ENCODE measurements around the gene IL15.
"Not testable (repeated sequence)": the region's sequence is repeated elsewhere in the genome, so short reads cannot be mapped to it uniquely, and the experiment has no call there.

The IL15 gene

DNA sequence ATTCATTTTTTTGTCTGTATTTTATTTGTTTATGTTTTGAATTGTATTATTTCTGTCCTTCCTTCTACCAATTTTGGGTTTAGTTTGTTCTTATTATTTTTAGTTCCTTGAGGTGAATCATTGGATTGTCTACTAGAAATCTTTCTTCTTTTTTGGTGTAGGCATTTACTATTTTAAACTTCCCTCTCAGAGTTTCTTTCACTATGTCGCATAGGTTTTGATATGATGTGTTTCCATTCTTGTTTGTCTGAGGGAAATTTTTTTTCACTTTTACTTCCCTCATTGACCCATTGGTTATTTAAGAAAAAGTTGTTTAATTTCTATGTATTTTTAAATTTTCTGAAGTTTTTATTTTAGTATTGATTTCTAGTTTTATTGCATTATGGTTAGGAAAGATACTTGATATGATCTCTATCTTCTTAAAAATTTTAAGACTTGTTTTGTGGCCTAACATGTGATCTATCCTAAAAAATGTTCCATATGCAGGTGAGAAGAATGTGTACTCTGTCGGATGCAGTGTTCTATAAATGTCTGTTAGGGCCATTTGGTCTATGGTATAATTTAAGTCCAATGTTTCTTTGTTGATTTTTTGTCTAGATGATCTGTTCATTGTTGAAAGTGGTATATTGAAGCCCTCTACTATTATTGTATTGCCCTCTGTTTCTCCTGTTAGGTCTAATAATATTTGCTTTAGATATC is 68.8 kb downstream of the IL15 start:
- no peak for DNase-seq

DNA sequence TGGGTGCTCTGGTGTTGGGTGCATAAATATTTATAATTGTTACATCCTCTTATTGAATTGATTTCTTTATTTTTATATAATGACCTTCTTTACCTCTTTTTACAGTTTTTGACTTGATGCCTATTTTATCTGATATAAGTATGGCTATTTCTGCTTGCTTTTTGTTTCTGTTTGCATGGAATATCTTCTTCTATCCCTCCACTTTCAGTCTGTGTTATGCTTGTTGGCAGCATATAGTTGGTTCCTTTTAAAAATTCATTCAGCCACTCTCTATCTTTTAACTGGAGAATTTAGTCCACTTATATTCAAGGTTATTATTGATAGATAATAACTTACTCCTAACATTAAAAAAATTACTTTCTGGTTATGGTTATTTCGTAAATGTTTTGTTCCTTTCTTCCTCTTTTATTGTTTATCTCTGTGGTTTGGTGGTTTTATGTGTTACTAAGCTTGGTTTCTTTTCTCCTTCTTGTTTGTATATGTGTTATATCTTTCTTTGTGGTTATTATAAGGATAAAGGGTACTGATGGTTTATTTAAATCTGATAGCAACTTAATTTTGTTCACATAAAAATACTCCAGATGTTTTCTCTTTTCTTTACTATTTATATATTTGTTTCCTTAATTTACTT is 69.5 kb downstream of the IL15 start:
- no peak for DNase-seq

DNA sequence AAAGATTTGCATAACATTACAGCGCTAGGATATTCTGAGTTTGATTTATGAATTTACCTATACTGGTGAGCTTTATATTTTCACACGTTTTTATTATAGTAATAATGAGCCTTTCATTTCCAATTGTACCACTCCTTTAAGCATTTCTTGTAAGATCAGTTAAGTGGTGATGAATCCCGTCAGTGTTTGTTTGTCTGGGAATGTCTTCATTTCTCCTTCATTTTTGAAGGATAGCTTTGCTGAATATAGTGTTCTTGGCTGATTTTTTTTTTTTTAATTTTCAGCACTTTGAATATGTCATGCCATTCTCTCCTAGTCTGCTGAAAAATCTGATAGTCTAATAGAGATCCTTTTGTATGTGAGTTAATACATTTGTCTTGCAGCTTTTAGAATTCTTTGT is 70.1 kb downstream of the IL15 start:
- DNase-seq = no peak

DNA sequence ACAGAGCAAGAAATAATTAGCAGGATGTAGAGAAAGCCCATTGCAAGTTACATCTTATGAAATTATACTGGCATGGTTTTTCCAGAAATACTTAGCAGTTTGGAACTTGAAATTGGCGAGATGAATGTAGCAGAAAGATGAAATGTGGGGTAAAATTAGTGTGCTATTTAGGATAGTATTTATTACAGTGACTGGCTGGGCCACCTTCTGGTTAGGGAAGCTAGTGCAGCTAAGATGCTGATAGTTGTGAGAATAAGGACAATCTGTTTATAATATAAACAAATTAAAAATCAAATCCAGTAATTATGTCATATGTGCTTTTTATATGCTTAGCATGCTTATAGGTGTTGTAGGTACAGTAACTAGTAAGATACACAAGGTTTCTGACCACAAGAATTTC is 74.8 kb downstream of the IL15 start:
- DNase-seq = no peak

DNA sequence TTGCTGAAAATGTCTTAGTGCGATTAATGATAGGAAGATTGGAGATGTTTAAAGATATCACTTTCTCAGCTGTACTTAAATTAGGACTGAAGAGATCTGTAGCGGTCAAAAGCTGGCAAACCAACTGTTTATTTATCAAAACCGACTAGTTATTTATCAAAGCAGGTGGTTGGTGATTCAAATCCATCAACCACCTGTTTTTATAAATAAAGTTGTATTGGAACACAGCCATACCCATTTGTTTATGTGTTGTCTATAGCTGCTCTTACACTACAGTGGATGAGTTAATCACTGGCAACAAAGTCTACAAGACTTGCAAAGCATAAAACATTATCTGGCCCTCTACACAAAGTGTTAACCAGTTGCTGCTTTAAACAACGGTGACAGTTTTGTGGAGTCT is 76.8 kb downstream of the IL15 start:
- no peak for DNase-seq

DNA sequence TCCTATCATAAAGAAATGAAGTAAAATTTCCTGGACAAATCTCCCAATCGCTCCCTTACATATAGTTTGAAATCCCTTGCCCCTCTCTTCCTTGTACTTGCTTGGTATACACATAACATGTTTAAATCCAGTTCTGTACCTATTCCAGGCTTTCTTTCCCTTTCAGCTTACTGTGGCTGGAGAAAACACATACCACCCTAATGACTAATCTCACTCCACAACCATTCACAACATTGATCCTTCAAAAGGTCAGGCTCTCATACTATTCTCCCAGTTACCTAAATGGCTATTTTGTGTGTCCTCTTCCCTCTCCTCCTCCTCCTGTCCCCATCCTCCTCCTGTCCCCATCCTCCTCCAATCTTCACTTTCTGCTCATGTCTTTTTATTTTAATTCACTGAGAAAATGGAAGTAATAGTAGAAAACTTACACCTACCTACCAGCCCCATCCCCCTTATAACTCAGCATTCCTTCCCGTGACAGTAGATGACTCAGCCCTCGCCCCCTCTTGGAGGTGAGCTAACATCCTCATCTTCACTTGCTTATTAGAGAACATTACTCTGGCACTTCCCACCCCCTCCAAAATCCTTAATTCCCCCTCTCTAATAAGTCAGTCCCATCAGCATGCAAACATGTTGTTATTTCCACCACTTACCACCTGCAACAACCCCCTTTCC is 77.5 kb downstream of the IL15 start:
- DNase-seq = no peak

DNA sequence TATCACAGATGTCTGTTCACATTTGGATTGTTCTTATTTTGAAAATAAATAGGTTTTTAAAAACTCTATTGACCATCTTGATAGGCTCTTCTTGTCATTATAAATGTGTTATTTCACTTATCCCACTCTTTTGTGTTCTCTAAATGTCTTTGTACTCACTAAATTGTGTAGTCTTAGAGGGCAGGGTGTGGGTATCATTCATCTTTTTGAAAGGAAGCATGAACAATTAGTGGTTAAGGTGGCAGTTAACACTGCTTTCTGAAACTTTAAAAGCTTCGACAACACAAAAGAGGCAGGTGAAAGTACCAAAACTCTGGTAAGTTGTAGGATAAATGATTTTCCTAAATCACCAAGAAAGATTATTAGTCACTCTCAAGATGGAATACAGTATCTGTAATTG is 83.2 kb downstream of the IL15 start:
- no peak for DNase-seq

DNA sequence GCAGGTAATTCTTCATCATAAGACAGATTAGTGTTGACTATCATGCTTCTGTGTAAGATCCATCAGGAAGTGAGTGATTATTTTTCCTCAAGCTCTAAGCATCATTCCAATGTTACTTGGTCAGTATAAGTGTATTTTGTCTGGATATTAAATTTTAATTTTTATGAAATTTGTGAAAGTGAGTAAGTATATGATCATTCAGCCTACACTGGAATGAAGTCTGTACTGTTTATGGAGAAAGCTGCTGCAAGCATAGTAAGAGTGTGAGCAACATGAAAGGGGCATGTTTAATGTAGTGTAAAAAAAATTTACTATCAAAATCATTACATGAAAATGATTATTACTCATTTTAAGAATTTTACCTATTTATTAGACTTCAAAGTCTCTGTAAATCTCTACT is 84.8 kb downstream of the IL15 start:
- DNase-seq = no peak

DNA sequence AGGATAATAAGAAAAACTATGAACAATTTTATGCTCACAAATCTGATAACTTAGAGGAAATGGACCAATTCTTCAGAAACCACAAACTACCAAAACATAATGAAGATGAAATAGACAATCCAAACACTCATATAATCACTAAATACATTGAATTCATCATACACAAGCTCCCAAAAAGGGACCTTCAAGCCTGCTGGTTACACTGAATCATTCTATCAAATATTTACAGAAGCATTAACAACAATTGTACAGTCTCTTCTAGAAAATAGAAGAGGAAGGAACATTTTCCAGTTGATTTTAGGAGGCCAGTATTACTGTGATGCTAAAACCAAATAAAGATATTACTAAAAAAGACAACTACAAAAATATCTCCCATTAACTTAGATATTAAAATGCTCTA is 88.3 kb downstream of the IL15 start:
- no peak for DNase-seq

DNA sequence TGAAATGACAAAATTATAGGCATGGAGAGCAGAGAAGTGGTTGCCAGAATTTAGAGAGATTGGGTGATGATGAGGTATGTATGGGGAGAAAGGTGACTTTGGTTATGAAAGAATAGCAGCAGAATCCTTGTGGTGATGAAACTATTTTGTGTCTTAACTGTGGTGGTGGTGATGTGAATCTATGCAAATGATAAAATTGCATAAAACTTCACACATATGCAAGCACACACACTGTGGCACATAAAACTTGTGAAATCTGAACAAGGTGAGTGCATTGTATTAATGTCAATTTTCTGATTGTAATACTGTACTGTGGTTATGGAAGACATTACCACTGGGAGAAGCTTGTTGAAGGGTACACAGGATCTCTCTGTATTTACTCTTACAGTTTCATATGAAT is 91.0 kb downstream of the IL15 start:
- no peak for DNase-seq

DNA sequence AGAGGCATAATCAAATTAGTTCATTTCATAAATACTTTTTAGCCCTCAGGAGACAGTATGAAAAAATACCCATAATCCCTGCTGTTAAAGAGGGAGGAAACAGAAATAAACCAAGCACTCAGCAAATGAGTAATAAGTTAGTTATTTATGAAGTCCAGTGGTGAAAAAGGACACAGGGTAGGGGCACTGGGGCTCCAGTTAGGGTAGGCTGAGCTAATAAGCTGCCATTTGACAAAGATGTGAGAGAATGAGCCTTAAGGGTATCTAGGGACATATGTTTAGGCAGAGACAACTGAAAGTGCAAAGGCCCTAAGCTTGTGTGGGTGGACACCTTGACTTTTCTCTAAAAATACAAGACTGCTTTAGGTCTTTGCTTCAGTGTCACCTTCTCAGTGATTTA is 94.4 kb downstream of the IL15 start:
- no peak for DNase-seq

DNA sequence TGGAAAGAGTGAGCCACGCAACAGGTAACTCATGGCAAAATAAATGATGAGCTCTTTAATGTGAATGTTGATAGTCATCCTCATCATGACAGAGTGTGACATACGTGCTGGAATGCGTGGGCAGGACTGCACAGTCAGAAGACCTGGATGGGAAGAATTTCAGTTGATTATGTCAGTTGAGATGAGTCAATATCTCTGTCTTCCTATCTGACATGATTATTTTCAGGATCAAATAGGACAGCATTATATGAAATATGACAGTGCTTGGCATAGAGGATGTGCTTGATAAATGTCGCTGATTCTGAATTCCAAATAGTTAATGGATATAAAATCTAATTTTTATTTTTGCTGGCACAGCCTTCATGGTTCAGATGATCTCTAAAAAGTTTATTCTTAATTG is 95.1 kb downstream of the IL15 start:
- no peak for DNase-seq

DNA sequence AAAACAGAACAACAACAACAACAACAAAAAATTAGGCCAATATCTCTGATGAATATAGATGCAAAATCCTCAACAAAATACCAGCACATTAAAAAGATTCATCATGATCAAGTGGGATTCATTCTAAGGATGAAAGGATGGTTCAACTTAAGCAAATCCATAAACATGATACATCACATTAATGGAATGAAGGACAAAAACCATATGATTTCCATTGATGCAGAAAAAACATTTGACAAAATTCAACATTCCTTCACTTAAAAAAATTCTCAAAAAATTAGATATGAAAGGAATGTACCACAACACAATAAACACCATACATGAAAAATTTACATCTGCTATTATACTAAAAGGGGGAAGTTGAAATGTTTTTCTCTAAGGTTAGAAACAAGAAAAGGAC is 103.3 kb downstream of the IL15 start:
- DNase-seq = no peak

DNA sequence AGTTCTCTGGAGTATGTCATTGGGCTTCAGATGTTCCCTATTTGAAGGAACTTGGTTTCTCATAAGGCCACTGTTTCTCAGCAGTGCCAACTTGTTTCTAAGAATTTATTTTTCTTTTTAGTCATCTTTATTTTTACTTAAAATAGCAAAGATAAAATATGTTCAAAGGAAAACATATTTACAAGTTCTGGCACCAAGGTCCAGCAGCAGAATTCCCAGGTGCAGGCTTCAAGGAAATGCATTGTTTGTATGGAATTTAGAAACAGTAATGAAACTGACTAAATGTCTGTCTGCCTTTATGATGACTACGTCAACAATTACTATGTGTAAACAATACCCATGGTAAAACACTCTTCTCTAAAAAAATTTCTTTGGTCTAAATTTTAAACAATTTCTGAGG is 109.6 kb downstream of the IL15 start:
- no peak for DNase-seq

DNA sequence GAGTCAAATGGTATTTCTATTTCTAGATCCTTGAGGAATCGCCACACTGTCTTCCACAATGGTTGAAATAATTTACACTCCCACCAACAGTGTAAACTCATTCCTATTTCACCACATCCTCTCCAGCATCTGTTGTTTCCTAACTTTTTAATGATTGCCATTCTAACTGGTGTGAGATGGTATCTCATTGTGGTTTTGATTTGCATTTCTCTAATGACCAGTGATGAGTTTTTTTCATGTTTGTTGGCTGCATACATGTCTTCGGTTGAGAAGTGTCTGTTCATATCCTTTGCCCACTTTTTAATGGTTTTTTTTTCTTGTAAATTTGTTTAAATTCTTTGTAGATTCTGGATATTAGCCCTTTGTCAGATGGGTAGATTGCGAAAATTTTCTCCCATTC is 115.4 kb downstream of the IL15 start:
- not testable (repeated sequence) for DNase-seq

DNA sequence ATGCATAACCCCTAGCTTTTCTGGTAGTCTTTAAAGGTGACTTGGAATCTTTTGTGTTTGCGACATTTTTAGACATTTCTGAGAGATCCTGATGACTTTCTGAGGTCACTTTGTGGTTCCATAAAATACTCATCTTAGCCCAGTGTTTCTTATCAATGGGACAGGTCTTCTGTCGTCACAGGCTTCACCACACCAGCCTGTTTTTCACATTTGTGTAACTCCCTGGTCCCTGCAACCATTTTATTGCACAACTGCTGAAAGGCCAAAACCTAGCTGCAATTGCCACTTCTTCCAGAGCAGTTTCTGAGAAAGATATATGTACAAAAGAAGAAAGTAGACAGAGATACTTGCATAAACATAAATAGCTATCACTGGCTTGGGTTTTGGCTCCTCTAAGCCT is 120.9 kb downstream of the IL15 start:
- no peak for DNase-seq

DNA sequence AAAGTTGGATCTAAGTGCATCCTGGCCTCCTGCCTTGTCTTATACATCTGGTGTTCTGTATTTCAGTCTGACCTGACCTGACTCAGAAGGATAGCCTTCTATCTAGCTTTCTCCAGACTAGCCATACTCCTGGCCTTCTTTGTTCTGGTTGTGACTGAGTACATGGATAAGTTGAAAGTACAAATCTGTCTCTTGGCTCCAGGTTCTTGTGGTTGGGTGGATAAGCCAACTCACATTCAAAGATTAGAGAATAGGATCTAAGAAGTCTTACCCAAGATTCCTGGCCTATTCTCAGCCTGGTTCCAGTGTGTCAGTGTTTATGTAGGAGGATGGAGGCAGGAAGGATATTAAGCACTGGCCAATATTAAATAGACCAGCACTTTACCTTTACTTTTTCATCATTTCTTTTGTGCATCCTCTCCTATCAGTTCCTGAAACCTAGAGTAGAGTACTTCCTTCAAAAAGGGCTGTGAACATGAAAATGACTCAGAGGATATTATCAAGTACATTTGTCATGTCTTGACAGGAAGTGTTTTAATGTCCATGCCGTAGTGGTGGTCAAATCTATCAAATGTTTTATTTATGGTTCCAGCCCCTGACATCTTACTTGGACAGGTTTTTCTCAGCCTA is 123.5 kb downstream of the IL15 start:
- no peak for DNase-seq

DNA sequence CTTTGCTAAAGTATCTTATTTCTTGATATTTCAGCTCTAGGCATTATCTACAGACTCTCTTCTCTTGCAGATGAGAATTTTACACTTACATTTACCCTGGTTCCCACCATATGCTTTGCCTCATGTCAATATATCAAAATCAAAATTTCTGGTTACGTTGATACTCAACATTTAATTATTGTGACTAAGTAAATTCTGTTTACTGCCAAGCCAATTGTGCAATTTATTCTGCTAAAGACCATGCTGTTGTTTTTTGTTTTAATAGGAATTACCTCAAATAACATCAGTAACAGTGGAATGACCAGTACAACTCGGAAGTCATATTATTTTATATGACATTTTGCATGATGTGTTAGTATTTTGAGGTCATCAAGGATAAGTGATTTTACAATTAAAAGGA is 125.5 kb downstream of the IL15 start:
- DNase-seq = no peak

DNA sequence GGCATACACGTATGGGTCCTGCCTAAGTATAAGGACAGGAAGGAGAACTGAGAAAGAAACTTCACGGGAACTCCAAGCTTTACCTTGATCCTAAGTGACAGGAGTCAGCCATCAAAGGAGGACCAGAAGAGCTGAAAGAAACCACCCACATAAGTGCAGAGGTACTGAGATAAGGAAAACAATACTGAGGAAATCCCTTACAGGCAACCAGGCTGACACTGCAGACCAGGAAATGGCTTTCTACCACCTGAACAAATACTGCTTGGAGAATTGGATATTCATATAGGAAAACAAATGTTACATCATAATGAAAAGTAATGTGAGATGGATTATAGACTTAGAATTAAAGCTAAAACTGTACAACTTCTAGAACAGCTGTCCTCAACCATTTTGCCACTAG is 127.0 kb downstream of the IL15 start:
- DNase-seq = no peak

DNA sequence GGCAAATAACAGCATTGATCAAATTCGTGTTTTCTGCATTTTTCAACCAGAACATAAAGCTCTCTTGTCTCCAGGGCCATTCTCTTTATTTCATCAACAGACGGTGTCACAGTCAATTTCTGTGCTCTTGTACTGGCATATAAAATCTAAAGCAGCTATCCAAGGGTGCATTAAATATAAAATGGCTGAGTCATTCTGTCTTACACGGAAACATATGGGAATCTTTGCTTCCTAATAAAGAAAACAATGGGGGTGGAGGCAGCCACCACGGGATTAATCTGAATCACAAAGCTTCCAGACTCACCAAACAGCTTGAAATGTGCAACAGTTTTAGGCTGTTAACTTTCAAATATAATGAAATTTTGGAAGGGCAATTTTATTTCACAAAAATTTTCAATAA is 132.6 kb downstream of the IL15 start:
- no peak for DNase-seq

DNA sequence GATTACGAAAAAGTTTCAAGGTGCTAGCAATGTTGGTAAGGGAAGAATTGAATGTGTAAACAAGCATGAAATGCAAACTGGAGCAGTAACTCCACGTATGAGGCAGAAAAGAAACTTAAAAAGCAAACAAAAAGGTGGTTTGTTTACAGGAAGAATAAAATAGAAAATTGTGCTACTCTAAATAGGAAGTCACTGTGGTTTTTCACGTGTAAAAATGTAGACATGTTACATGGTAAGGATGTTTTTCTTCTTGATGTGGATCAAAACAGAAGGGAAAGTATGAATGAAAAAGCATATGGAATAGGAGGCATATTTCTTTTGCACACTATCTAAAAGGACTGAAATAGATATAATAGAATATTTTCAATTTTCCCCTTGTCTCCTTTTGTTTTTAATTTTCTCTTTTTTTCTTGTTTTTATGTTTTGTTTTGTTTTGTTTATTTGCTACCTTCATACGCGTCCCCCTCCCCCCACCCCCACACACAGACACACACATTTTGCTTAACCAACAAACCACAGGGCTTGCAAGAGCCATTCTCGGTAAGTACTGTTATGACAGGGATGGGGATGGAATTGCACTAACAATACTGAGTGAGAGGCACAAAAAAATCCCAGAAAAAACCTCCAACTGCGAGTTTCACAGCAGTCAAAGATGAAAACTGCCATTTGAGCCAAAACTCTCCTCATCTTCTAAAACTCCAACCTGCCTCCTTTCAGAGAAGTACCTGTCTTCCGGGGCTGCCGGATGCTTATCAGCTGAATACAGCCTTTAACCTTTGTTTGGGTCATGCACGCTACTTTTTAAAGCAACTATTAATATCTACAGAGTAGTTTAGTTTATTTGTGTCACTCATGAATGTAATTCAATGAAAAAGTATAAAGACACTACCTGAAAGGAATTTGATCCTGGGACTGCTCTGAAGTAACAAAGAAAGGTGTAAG is 135.8 kb downstream of the IL15 start:
- no peak for DNase-seq

DNA sequence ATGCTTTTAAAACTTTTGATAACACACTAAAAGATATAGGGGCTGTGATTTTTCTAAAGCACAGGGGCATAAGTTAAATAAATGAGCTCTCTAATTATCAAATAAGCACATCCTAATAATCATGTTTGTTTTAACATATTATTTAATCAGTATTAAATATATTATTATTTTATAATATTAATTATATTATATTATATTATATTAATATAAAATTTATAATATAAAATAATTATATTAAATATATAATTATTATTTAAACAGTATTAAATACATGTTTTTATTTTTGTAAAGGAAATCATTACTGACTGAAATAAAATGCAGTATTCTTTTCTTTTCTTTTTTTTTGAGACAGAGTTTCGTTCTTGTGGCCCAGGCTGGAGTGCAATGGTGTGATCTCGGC is 136.5 kb downstream of the IL15 start:
- no peak for DNase-seq

DNA sequence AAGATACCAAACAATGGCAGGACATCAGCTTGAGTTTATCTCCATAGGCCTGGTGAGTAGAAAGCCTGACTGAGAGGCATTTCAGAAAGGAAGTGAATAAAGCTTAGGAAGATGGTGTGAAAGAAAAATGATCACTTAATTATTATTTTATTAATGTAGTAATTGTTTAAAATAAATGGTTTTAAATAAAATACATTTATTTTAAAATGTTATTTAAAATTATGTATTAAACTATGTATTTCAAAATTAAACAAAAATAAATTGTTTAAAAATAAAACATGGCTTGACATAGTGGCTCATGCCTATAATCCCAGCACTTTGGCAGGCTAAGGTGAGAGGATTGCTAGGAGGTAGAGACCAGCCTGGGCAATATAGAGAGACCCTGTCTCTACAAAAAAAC is 145.8 kb downstream of the IL15 start:
- DNase-seq = no peak
